Endothelial cell of umbilical vein (primary cell): ENCODE data around the gene RPL3. TPM values are rescaled to one million over a fixed set of nuclear protein-coding genes. Genes with fewer than 3 reads are reported as not detected.
A peak's percentile ranks its signal among the peaks of the same experiment; 100 is the strongest.

Experiments used
- BruUV-seq: library from RNA; stranded (reverse); fragments of 400-500 nt; replicated peaks from 2 replicates; lab custom pipeline; 2021; lab: Mats Ljungman, UMichigan
- CTCF ChIA-PET: fragments of 300-600, 350-600 bp; sonication (Branson Sonifier 250); formaldehyde crosslinking; loops from one replicate; lab custom pipeline; 2021; ENCODE audit warnings: antibody characterized with exemption, inconsistent platforms; lab: Charles Lee
- POLR2A ChIA-PET: fragments of 300-600, 350-600 bp; sonication (Branson Sonifier 250); formaldehyde crosslinking; loops from one replicate; lab custom pipeline; 2021; ENCODE audit warnings: antibody characterized with exemption, inconsistent platforms; lab: Charles Lee
- DNase-seq: peaks from one replicate; pipeline ENCODE4 v3.0.0-alpha.2; 2011; ENCODE audit warnings: low read depth, low spot score
- FAIRE-seq: peaks from 2 replicates; lab custom pipeline; 2011; peaks lifted over from hg19 to GRCh38; lab: Jason Lieb, UNC
- H2AFZ ChIP-seq: 2 replicates; pipeline ENCODE4 v1.6.0; 2012; ENCODE audit warnings: low read depth, low read length, control low read depth, inconsistent platforms
- H3K27ac ChIP-seq: 2 replicates; pipeline ENCODE4 v1.5.1; 2011; ENCODE audit warnings: low read depth, mild to moderate bottlenecking, control low read depth, low read length, moderate library complexity; ENCODE audit not compliant: insufficient read depth
- H3K27me3 ChIP-seq, 2 experiments: 2 replicates each; pipeline versions ENCODE4 v1.6.0 to v1.6.1; 2011; ENCODE audit warnings: low read length in 2 of 2, mixed read lengths in 1 of 2; ENCODE audit not compliant: control insufficient read depth in 2 of 2, insufficient read depth in 2 of 2
- H3K36me3 ChIP-seq, 2 experiments: 2 replicates in 1 of 2; 3 replicates in 1 of 2; pipeline ENCODE4 v1.5.1; 2011; ENCODE audit warnings: low read length in 2 of 2, mild to moderate bottlenecking in 1 of 2, moderate library complexity in 1 of 2; ENCODE audit not compliant: control insufficient read depth in 2 of 2, insufficient read depth in 2 of 2; ENCODE audit errors: extremely low read depth in 1 of 2
- H3K4me1 ChIP-seq: 3 replicates; pipeline ENCODE4 v1.5.1; 2011; ENCODE audit warnings: mild to moderate bottlenecking, low read length; ENCODE audit not compliant: control insufficient read depth, insufficient read depth; ENCODE audit errors: extremely low read depth
- H3K4me2 ChIP-seq: 2 replicates; pipeline ENCODE4 v1.6.1; 2011; ENCODE audit warnings: low read length, control low read depth, mixed read lengths; ENCODE audit not compliant: insufficient read depth
- H3K4me3 ChIP-seq, 3 experiments: fragments of 200-600 bp in 1 of 3; sonication (generic), shearing (Covaris generic) in 1 of 3; replicated peaks in 1 of 3; 2 replicates each; pipeline ENCODE4 v1.5.1; 2011 to 2016; ENCODE audit warnings: control low read depth in 3 of 3, low read length in 3 of 3, mild to moderate bottlenecking in 2 of 3, inconsistent platforms in 1 of 3, low read depth in 1 of 3, moderate library complexity in 1 of 3; ENCODE audit not compliant: insufficient read depth in 1 of 3
- H3K79me2 ChIP-seq: 2 replicates; pipeline ENCODE4 v1.6.0; 2012; ENCODE audit warnings: low read length, inconsistent platforms; ENCODE audit not compliant: control insufficient read depth, insufficient read depth
- H3K9ac ChIP-seq: replicated peaks from 2 replicates; pipeline ENCODE3; 2011; ENCODE audit warnings: low read length, control low read depth; ENCODE audit not compliant: insufficient read depth; ENCODE audit errors: extremely low read depth
- H3K9me1 ChIP-seq: replicated peaks from 3 replicates; pipeline ENCODE4 v1.6.0; 2011; ENCODE audit warnings: mild to moderate bottlenecking, low read length; ENCODE audit not compliant: control insufficient read depth, insufficient read depth; ENCODE audit errors: extremely low read depth
- H3K9me3 ChIP-seq: replicated peaks from 2 replicates; pipeline ENCODE4 v1.5.1; 2012; ENCODE audit warnings: low read length, inconsistent platforms; ENCODE audit not compliant: control insufficient read depth, insufficient read depth
- H4K20me1 ChIP-seq: replicated peaks from 2 replicates; pipeline ENCODE3; 2011; ENCODE audit warnings: mild to moderate bottlenecking, low read length; ENCODE audit not compliant: control insufficient read depth, insufficient read depth; ENCODE audit errors: extremely low read depth
- CTCF ChIP-seq, 2 donors: IDR thresholded peaks; 1 replicate in 1 of 2; 2 replicates in 1 of 2; pipeline ENCODE4 v1.5.1; 2011; ENCODE audit warnings: low read length in 2 of 2, mild to moderate bottlenecking in 2 of 2, moderate library complexity in 2 of 2, control low read depth in 1 of 2, inconsistent platforms in 1 of 2, low read depth in 1 of 2; ENCODE audit not compliant: insufficient read depth in 1 of 2; ENCODE audit errors: extremely low read depth in 1 of 2
- EZH2 ChIP-seq: IDR thresholded peaks from 2 replicates; pipeline ENCODE4 v1.6.1; 2012; ENCODE audit warnings: borderline replicate concordance, low read depth, mild to moderate bottlenecking, moderate library complexity, low read length, inconsistent platforms; ENCODE audit not compliant: severe bottlenecking
- FOS ChIP-seq: IDR thresholded peaks from 2 replicates; pipeline ENCODE4 v1.6.1; 2011; ENCODE audit warnings: mild to moderate bottlenecking, low read length, moderate library complexity, borderline replicate concordance; ENCODE audit not compliant: insufficient read depth
- GATA2 ChIP-seq: IDR thresholded peaks from 2 replicates; pipeline ENCODE4 v1.7.0; 2011; ENCODE audit warnings: low read depth, mild to moderate bottlenecking, moderate library complexity, mixed read lengths, low read length; ENCODE audit not compliant: insufficient read length, insufficient read depth
- JUN ChIP-seq: IDR thresholded peaks from 2 replicates; pipeline ENCODE4 v1.6.1; 2011; ENCODE audit warnings: borderline replicate concordance, low read depth; ENCODE audit not compliant: insufficient read length, insufficient read depth
- MAX ChIP-seq: IDR thresholded peaks from 2 replicates; pipeline ENCODE4 v1.6.1; 2011; ENCODE audit not compliant: insufficient read depth, insufficient read length
- MYC ChIP-seq: IDR thresholded peaks from one replicate; pipeline ENCODE4 v1.6.1; 2011; ENCODE audit warnings: mild to moderate bottlenecking, low read depth, low read length
- POLR2A ChIP-seq: IDR thresholded peaks from 2 replicates; pipeline ENCODE4 v1.6.1; 2012; ENCODE audit warnings: low read depth, mild to moderate bottlenecking, control low read depth, low read length
- POLR2AphosphoS5 ChIP-seq: IDR thresholded peaks from 2 replicates; pipeline ENCODE4 v1.6.1; 2012; ENCODE audit warnings: low read depth, mild to moderate bottlenecking, control low read depth, low read length, moderate library complexity; ENCODE audit not compliant: insufficient read depth
- dilution Hi-C: fragments of 300-500 bp; cut with MboI; formaldehyde crosslinking; loops from one replicate; pipeline ENCODE4 v1.15.0; 2019; ENCODE audit warnings: low sequenced_read_pairs; ENCODE audit not compliant: extremely low pct_ligation_motif_present
- intact Hi-C: fragments of 100-400 bp; cut with micrococcal nuclease; formaldehyde crosslinking; loops from one replicate; pipeline ENCODE4 v1.10.0; 2022
- polyA plus RNA-seq, 4 experiments: library from polyadenylated mRNA; depleted of rRNA in 3 of 4; stranded (reverse) in 3 of 4; unstranded in 1 of 4; fragments of >200 nt; gene quantifications; 2 replicates each; pipeline versions ENCODE4 v1.2.1 to v1.2.3, GENCODE V29; 2011 to 2012; ENCODE audit warnings: missing spikeins in 1 of 4
- small RNA-seq: library from RNA; depleted of rRNA; stranded (forward); fragments of <200 nt; gene quantifications from one replicate; pipeline ENCODE3, GENCODE V24; 2012; ENCODE audit warnings: low replicate concordance, low read depth; ENCODE audit not compliant: insufficient read depth, insufficient read length
- total RNA-seq: library from RNA; stranded (reverse); gene quantifications from 2 replicates; pipeline ENCODE4 v1.2.3, GENCODE V29; 2021

The RPL3 gene
- total and polyA plus RNA-seq, 2 donors (not counting 3 experiments of a cell fraction or from before 2014, with no cell fraction given): 1,954 to 4,065 TPM

GRCh38 chr22:39263626-39264348, 55.6 kb downstream of the RPL3 start:
- Histone ChIP-seq H3K27ac (no peak overlapping the region), H2AFZ (no peak overlapping the region), H4K20me1 (no peaks in the 10 kb centered on the region), H3K4me2 (no peak overlapping the region), H3K36me3 (no peaks in the 10 kb centered on the region), H3K9me1 (no peaks in the 10 kb centered on the region), H3K27me3 (no peaks in the 10 kb centered on the region), H3K9me3 (no peaks in the 10 kb centered on the region), H3K79me2 (no peaks in the 10 kb centered on the region), H3K9ac (no peak overlapping the region), H3K4me3 (no peak overlapping the region), H3K4me1 (peaks cover 12% of the 10 kb centered on the region)
- intact Hi-C loops (no loop called here), dilution Hi-C loops (no loop called here)
- no TSS peak for BruUV-seq
- TF ChIP-seq POLR2A (no peak), POLR2AphosphoS5 (no peak), MAX (no peak), EZH2 (no peak), JUN (no peak), MYC (no peak), GATA2 (no peak), FOS (no peak), CTCF (IDR thresholded peaks at IDR 0.05; ENCODE audit: extremely low read depth in 1 of 2, insufficient read depth in 1 of 2, low read depth in 1 of 2, low read length in 2 of 2) (no peak)
- ChIA-PET CTCF (interaction anchor here (1.1 kb wide), 1 partner anchor 43 kb away, joined by 3 read pairs; no protein-coding TSS in a partner anchor), POLR2A (no interaction called here)
- DNase-seq (no peak), FAIRE-seq (no peak)

Small RNA genes lying within 50 kb of the gene (small RNA-seq; reads per million reads assigned to genes)
- gene SNORD43: not detected
- 5,535 reads per million, percentile 100 among the genes with 10 or more reads in this experiment for gene SNORD83A
- not detected for gene SNORD83B

Other genes with a start within 250 kb of the RPL3 start
- gene APOBEC3G, start 242.3 kb downstream of the RPL3 start, total RNA-seq: 2.9 and 5.1 TPM in 2 replicates
- gene APOBEC3G, start 242.3 kb downstream of the RPL3 start, polyA plus RNA-seq: 3.4 and 3.6 TPM in 2 replicates
- not detected in 2 replicates for gene APOBEC3H, start 222.4 kb downstream of the RPL3 start, total RNA-seq
- not detected in 2 replicates for gene APOBEC3H, start 222.4 kb downstream of the RPL3 start, polyA plus RNA-seq
- 5.1 and 7.1 TPM in 2 replicates for gene CBX7, start 166.9 kb downstream of the RPL3 start, total RNA-seq
- gene CBX7, start 166.9 kb downstream of the RPL3 start, polyA plus RNA-seq: 3.4 and 4.0 TPM in 2 replicates
- gene PDGFB, start 74.6 kb downstream of the RPL3 start, total RNA-seq: 240 and 273 TPM in 2 replicates
- gene PDGFB, start 74.6 kb downstream of the RPL3 start, polyA plus RNA-seq: 135 and 179 TPM in 2 replicates
- 3.7 and 3.8 TPM in 2 replicates for gene SYNGR1, start 30.4 kb upstream of the RPL3 start, total RNA-seq
- 10.2 and 16.5 TPM in 2 replicates for gene SYNGR1, start 30.4 kb upstream of the RPL3 start, polyA plus RNA-seq
- gene TAB1, start 80.2 kb upstream of the RPL3 start, total RNA-seq: 18.5 and 22.8 TPM in 2 replicates
- gene TAB1, start 80.2 kb upstream of the RPL3 start, polyA plus RNA-seq: 29.3 and 31.6 TPM in 2 replicates
- gene MGAT3, start 137.4 kb upstream of the RPL3 start, total RNA-seq: not detected in 2 replicates
- not detected in 2 replicates for gene MGAT3, start 137.4 kb upstream of the RPL3 start, polyA plus RNA-seq
- gene MIEF1, start 182.7 kb upstream of the RPL3 start, total RNA-seq: 24.7 and 31.1 TPM in 2 replicates
- gene MIEF1, start 182.7 kb upstream of the RPL3 start, polyA plus RNA-seq: 14.2 and 14.8 TPM in 2 replicates
- gene ATF4, start 200.9 kb upstream of the RPL3 start, total RNA-seq: 312 and 324 TPM in 2 replicates
- gene ATF4, start 200.9 kb upstream of the RPL3 start, polyA plus RNA-seq: 581 and 668 TPM in 2 replicates
- 63.0 and 66.6 TPM in 2 replicates for gene RPS19BP1, start 213.1 kb upstream of the RPL3 start, total RNA-seq
- gene RPS19BP1, start 213.1 kb upstream of the RPL3 start, polyA plus RNA-seq: 84.3 and 96.5 TPM in 2 replicates